ENCODE data around the gene MBP. TPM values are rescaled to one million over a fixed set of nuclear protein-coding genes. Genes with fewer than 3 reads are reported as not detected.
"Not testable (repeated sequence)": the region's sequence is repeated elsewhere in the genome, so short reads cannot be mapped to it uniquely, and the experiment has no call there.

MBP gene
- total RNA-seq, 1 donor from 2014 or later, result 14.5 TPM

GRCh38 chr18:77022116-77022515, 110.5 kb downstream of the MBP start:
- H3K27ac Mint-ChIP-seq, result no peak overlapping the region
- peaks cover 3% of the 10 kb centered on the region for H3K36me3 Mint-ChIP-seq
- no peaks in the 10 kb centered on the region for H3K27me3 Mint-ChIP-seq
- no peak overlapping the region for H3K4me3 Mint-ChIP-seq
- no peaks in the 10 kb centered on the region for H3K9me3 Mint-ChIP-seq
- peaks cover 8% of the 10 kb centered on the region for H3K4me1 Mint-ChIP-seq (ENCODE audit: unreplicated experiment)
- DNase-seq (ENCODE audit: extremely low spot score, unreplicated experiment), result no peak
- TF ChIP-seq, protein P1, sequence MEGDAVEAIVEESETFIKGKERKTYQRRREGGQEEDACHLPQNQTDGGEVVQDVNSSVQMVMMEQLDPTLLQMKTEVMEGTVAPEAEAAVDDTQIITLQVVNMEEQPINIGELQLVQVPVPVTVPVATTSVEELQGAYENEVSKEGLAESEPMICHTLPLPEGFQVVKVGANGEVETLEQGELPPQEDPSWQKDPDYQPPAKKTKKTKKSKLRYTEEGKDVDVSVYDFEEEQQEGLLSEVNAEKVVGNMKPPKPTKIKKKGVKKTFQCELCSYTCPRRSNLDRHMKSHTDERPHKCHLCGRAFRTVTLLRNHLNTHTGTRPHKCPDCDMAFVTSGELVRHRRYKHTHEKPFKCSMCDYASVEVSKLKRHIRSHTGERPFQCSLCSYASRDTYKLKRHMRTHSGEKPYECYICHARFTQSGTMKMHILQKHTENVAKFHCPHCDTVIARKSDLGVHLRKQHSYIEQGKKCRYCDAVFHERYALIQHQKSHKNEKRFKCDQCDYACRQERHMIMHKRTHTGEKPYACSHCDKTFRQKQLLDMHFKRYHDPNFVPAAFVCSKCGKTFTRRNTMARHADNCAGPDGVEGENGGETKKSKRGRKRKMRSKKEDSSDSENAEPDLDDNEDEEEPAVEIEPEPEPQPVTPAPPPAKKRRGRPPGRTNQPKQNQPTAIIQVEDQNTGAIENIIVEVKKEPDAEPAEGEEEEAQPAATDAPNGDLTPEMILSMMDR (conservative IDR thresholded peaks at IDR 0.05), result no peak

DNA sequence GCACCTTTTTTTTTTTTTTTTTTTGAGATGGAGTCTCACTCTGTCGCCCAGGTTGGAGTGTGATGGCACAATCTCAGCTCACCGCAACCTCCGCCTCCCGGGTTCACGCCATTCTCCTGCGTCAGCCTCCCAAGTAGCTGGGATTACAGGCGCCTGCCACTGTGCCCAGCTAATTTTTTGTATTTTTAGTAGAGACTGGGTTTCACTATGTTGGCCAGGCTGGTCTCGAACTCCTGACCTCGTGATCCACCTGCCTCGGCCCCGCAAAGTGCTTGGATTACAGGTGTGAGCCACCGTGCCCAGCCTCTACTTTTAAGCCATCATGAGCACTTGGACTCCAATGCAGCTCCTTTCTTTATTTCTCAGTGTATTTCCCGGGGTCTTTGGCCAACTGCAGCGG, 111.1 kb downstream of the MBP start:
- not testable (repeated sequence) for DNase-seq (ENCODE audit: extremely low spot score, unreplicated experiment); H3K9me3 Mint-ChIP-seq; H3K27ac Mint-ChIP-seq; H3K36me3 Mint-ChIP-seq; H3K4me3 Mint-ChIP-seq; H3K4me1 Mint-ChIP-seq (ENCODE audit: unreplicated experiment); H3K27me3 Mint-ChIP-seq

DNA sequence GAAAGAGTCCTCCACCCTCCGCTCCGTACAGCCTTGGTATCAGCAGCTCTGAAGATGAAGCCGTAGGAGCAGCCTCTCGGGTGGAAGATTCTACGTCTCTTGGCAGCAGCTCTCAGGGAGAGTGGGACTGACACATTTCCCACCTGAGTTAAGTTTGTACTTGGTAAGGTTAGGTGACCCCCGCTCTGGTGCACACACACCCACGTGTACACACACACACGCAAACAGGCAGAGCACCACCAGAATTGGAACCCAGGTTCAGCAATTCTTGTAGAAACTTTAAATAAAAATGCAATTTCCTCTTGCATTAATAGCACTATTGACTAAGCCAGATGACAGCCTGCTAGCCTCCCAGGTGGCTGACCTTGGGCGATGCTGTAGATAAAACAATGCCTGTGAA, 111.5 kb downstream of the MBP start:
- Mint-ChIP-seq H3K36me3 (peaks cover 3% of the 10 kb centered on the region), H3K4me3 (no peak overlapping the region), H3K27me3 (no peaks in the 10 kb centered on the region), H3K9me3 (no peaks in the 10 kb centered on the region), H3K4me1 (ENCODE audit: unreplicated experiment) (peaks cover 12% of the 10 kb centered on the region), H3K27ac (no peak overlapping the region)
- DNase-seq (ENCODE audit: extremely low spot score, unreplicated experiment), result no peak
- TF ChIP-seq, protein P1 (conservative IDR thresholded peaks at IDR 0.05), result no peak

GRCh38 chr18:77020561-77020960, 112.0 kb downstream of the MBP start:
- H3K4me1 Mint-ChIP-seq (ENCODE audit: unreplicated experiment), result peaks cover 14% of the 10 kb centered on the region
- H3K27ac Mint-ChIP-seq, result no peak overlapping the region
- peaks cover 3% of the 10 kb centered on the region for H3K36me3 Mint-ChIP-seq
- H3K9me3 Mint-ChIP-seq, result no peaks in the 10 kb centered on the region
- no peak for DNase-seq (ENCODE audit: extremely low spot score, unreplicated experiment)
- no peaks in the 10 kb centered on the region for H3K27me3 Mint-ChIP-seq
- no peak overlapping the region for H3K4me3 Mint-ChIP-seq
- TF ChIP-seq, protein P1 (conservative IDR thresholded peaks at IDR 0.05), result no peak

DNA sequence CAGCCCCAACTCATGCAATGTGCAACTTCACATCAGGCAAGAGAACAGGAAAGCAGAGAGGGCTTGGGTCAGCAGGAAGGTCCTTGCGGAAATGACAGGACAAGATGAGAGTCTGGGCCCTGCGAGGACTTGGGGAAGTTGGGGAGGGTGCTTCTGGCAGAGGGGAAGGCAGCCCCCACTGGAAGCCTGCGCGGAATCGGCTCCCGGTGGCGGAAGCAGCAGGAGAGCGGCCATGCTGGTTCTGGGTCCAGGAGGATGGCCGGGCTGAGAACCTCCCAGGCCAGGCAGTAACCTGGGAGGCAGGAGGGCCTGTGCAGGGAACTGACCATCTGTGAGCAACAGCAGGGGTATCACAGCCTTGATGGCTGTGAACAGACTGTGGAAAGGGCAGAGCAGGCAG, 112.9 kb downstream of the MBP start:
- no peaks in the 10 kb centered on the region for H3K9me3 Mint-ChIP-seq
- H3K4me3 Mint-ChIP-seq, result no peak overlapping the region
- peaks cover 3% of the 10 kb centered on the region for H3K36me3 Mint-ChIP-seq
- no peak for DNase-seq (ENCODE audit: extremely low spot score, unreplicated experiment)
- H3K27ac Mint-ChIP-seq, result no peak overlapping the region
- H3K4me1 Mint-ChIP-seq (ENCODE audit: unreplicated experiment), result peaks cover 14% of the 10 kb centered on the region
- TF ChIP-seq, protein P1 (conservative IDR thresholded peaks at IDR 0.05), result no peak
- no peaks in the 10 kb centered on the region for H3K27me3 Mint-ChIP-seq

GRCh38 chr18:77018650-77019049, 113.9 kb downstream of the MBP start:
- H3K36me3 Mint-ChIP-seq; H3K4me3 Mint-ChIP-seq; DNase-seq (ENCODE audit: extremely low spot score, unreplicated experiment); H3K27me3 Mint-ChIP-seq; H3K27ac Mint-ChIP-seq; H3K9me3 Mint-ChIP-seq: not testable (repeated sequence)
- peaks cover 11% of the 10 kb centered on the region for H3K4me1 Mint-ChIP-seq (ENCODE audit: unreplicated experiment)

DNA sequence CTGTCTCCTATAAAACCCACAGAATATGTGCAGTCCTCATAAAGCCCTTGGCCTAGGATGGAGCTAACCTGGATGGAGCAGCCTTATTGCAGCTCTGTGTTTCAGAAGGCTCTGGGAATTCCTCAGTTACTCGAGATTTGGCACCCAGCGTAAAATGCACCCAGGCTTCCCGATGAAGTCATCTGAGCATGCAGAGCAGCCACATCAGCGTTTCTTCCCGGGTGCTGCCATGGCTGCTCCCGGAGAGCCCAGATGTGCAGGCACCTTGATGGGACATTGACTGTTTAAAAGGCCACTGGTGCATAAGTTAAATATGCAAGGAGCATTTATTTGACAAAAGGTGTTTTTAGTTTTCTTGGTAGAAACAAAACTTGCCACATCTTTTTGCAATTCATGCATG, 115.2 kb downstream of the MBP start:
- Mint-ChIP-seq H3K4me1 (ENCODE audit: unreplicated experiment) (peaks cover 5% of the 10 kb centered on the region), H3K36me3 (peaks cover 3% of the 10 kb centered on the region), H3K27me3 (no peaks in the 10 kb centered on the region), H3K9me3 (no peaks in the 10 kb centered on the region), H3K4me3 (no peak overlapping the region), H3K27ac (no peak overlapping the region)
- TF ChIP-seq, protein P1 (conservative IDR thresholded peaks at IDR 0.05), result no peak
- no peak for DNase-seq (ENCODE audit: extremely low spot score, unreplicated experiment)
